ENCODE results near the gene LRBA.
A peak's percentile ranks its signal among the peaks of the same experiment; 100 is the strongest.

Gene LRBA

DNA sequence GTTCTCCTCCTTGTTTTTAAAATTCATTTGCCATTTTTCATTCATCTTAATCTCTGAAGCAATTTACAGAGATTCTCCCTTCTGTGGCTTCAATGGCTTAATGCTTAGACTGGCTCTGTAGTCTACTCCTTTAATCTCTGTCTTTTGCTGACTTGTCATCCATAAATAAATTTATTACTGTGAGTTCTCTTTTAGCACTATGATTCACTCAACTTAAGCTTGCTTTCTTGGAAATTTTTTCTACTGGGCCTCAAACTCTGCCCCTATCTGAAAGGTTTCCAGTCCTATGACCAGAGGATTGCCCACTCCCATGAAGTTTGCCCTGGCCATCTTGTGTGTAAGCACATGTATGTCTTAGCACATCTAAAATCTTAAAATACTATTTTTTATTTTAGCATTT lies 685.7 kb downstream of the LRBA start:
- FAIRE-seq = no peak
- DNase-seq (ENCODE audit: insufficient read length, low spot score) = no peak
- no peak for TF ChIP-seq POLR2AphosphoS5 (IDR thresholded peaks at IDR 0.05; ENCODE audit: low read depth, low read length)
- no peak for TF ChIP-seq TAF1 (IDR thresholded peaks at IDR 0.05; ENCODE audit: low read depth, low read length)
- no peak for TF ChIP-seq POLR2A (IDR thresholded peaks at IDR 0.05; ENCODE audit: low read depth, low read length)
- no peak for TF ChIP-seq PAX5 (IDR thresholded peaks at IDR 0.05; ENCODE audit: insufficient read depth, low read length, severe bottlenecking)
- TF ChIP-seq POU2F2 (IDR thresholded peaks at IDR 0.05; ENCODE audit: low read depth, low read length) = no peak
- TF ChIP-seq SPI1 (IDR thresholded peaks at IDR 0.05; ENCODE audit: low read depth, low read length) = no peak

- FAIRE-seq (no peak), DNase-seq (ENCODE audit: insufficient read length, low spot score) (no peak)
- TF ChIP-seq SPI1 (IDR thresholded peaks at IDR 0.05; ENCODE audit: low read depth, low read length) = no peak
- TF ChIP-seq PAX5 (IDR thresholded peaks at IDR 0.05; ENCODE audit: insufficient read depth, low read length, severe bottlenecking) = no peak
- TF ChIP-seq POU2F2 (IDR thresholded peaks at IDR 0.05; ENCODE audit: low read depth, low read length) = no peak
- no peak for TF ChIP-seq POLR2A (IDR thresholded peaks at IDR 0.05; ENCODE audit: low read depth, low read length)
- no peak for TF ChIP-seq TAF1 (IDR thresholded peaks at IDR 0.05; ENCODE audit: low read depth, low read length)
- TF ChIP-seq POLR2AphosphoS5 (IDR thresholded peaks at IDR 0.05; ENCODE audit: low read depth, low read length) = no peak
Measured at GRCh38 chr4:150328496-150328895, 686.6 kb downstream of the LRBA start.

DNA sequence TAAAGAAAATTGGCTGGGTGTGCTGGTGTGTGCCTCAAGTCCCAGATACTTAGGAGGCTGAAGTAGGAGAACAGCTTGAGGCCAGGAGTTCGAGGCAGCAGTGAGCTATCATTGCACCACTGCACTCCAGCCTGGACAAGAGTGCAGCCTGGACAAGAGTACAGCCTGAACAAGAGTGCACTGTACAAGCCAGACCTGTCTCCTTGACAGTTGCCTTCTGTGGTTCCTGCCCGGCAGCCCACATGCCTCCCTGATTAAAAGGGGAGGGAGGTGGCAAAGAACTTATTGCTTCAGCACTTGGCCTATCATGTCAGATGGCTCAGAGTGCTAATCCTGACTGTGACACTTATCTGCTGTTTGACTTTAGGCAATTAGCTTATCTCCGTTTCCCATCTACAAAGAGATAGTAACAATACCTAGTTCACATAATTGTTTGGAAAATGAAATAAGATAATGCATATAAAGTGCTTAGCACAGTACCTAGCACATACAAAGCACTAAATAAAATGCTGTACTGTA lies 687.8 kb downstream of the LRBA start:
- FAIRE-seq (peak; percentile 13), DNase-seq (ENCODE audit: insufficient read length, low spot score) (no peak)
- no peak for TF ChIP-seq POU2F2 (IDR thresholded peaks at IDR 0.05; ENCODE audit: low read depth, low read length)
- no peak for TF ChIP-seq POLR2AphosphoS5 (IDR thresholded peaks at IDR 0.05; ENCODE audit: low read depth, low read length)
- no peak for TF ChIP-seq TAF1 (IDR thresholded peaks at IDR 0.05; ENCODE audit: low read depth, low read length)
- TF ChIP-seq PAX5 (IDR thresholded peaks at IDR 0.05; ENCODE audit: insufficient read depth, low read length, severe bottlenecking) = no peak

DNA sequence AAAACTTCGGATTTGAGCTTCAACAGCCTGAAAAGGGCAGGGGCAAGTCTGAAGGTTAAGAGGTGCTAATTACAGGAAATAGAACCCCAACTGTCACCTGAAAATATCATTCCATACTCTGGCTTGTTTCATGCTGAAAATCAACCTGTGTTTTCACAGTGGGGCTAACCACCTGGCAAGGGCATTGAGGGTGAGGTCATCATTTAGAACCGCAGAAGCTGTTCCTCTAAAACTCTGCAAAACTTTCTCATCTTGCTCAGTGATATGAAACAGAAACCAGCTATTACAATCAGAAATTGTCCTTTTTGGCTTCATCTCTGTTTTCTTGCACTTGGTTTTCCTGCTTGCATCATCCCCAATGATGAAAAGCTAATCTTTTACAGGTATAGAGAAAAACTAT lies 689.2 kb downstream of the LRBA start:
- DNase-seq (ENCODE audit: insufficient read length, low spot score) = no peak
- TF ChIP-seq PAX5 (IDR thresholded peaks at IDR 0.05; ENCODE audit: insufficient read depth, low read length, severe bottlenecking) = no peak
- peak; percentile 21; the same call in 1 of the 2 replicates for TF ChIP-seq SPI1 (IDR thresholded peaks at IDR 0.05; ENCODE audit: low read depth, low read length)
- peak; percentile 65 for FAIRE-seq

- TF ChIP-seq PAX5 (IDR thresholded peaks at IDR 0.05; ENCODE audit: insufficient read depth, low read length, severe bottlenecking) = no peak
- TF ChIP-seq POU2F2 (IDR thresholded peaks at IDR 0.05; ENCODE audit: low read depth, low read length) = no peak
- TF ChIP-seq POLR2AphosphoS5 (IDR thresholded peaks at IDR 0.05; ENCODE audit: low read depth, low read length) = no peak
- TF ChIP-seq POLR2A (IDR thresholded peaks at IDR 0.05; ENCODE audit: low read depth, low read length) = no peak
- no peak for TF ChIP-seq TAF1 (IDR thresholded peaks at IDR 0.05; ENCODE audit: low read depth, low read length)
- no peak for TF ChIP-seq SPI1 (IDR thresholded peaks at IDR 0.05; ENCODE audit: low read depth, low read length)
- DNase-seq (ENCODE audit: insufficient read length, low spot score) = no peak
- no peak for FAIRE-seq
Measured at GRCh38 chr4:150323406-150324325, 691.4 kb downstream of the LRBA start.

DNA sequence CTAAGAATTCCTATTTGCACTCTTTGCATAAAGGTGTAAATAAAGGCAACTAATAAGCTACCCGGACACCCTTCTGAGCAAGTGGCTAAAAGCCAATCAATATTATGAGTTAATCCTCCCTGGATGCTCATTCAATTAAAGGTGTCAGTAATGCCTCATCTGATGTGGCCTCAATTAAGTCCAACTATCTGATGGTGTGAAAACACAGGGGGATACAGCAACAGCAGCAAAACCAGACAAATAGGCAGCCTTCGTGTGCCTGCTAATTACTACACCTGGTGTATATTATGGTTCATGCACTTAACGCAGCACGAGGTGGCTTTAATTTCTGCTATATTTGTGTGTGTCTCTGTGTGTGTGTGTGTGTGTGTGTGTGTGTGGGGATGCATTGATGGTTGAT lies 692.4 kb downstream of the LRBA start:
- DNase-seq (ENCODE audit: insufficient read length, low spot score) = no peak
- no peak for TF ChIP-seq POU2F2 (IDR thresholded peaks at IDR 0.05; ENCODE audit: low read depth, low read length)
- no peak for TF ChIP-seq TAF1 (IDR thresholded peaks at IDR 0.05; ENCODE audit: low read depth, low read length)

GRCh38 chr4:150321113-150321512 lies 694.0 kb downstream of the LRBA start:
- FAIRE-seq = peak; percentile 23
- no peak for TF ChIP-seq TAF1 (IDR thresholded peaks at IDR 0.05; ENCODE audit: low read depth, low read length)
- no peak for DNase-seq (ENCODE audit: insufficient read length, low spot score)

More for the DNA sequence above, 692.4 kb downstream of the LRBA start:
- no peak for FAIRE-seq

- FAIRE-seq (no peak), DNase-seq (ENCODE audit: insufficient read length, low spot score) (no peak)
- TF ChIP-seq POU2F2 (IDR thresholded peaks at IDR 0.05; ENCODE audit: low read depth, low read length) (no peak), POLR2A (IDR thresholded peaks at IDR 0.05; ENCODE audit: low read depth, low read length) (no peak), SPI1 (IDR thresholded peaks at IDR 0.05; ENCODE audit: low read depth, low read length) (no peak), TAF1 (IDR thresholded peaks at IDR 0.05; ENCODE audit: low read depth, low read length) (no peak), PAX5 (IDR thresholded peaks at IDR 0.05; ENCODE audit: insufficient read depth, low read length, severe bottlenecking) (no peak), POLR2AphosphoS5 (IDR thresholded peaks at IDR 0.05; ENCODE audit: low read depth, low read length) (no peak)
Measured at GRCh38 chr4:150318971-150319370, 696.1 kb downstream of the LRBA start.

- FAIRE-seq (no peak), DNase-seq (ENCODE audit: insufficient read length, low spot score) (no peak)
- no peak for TF ChIP-seq PAX5 (IDR thresholded peaks at IDR 0.05; ENCODE audit: insufficient read depth, low read length, severe bottlenecking)
- TF ChIP-seq SPI1 (IDR thresholded peaks at IDR 0.05; ENCODE audit: low read depth, low read length) = no peak
- TF ChIP-seq POU2F2 (IDR thresholded peaks at IDR 0.05; ENCODE audit: low read depth, low read length) = no peak
- TF ChIP-seq POLR2AphosphoS5 (IDR thresholded peaks at IDR 0.05; ENCODE audit: low read depth, low read length) = no peak
- TF ChIP-seq TAF1 (IDR thresholded peaks at IDR 0.05; ENCODE audit: low read depth, low read length) = no peak
- TF ChIP-seq POLR2A (IDR thresholded peaks at IDR 0.05; ENCODE audit: low read depth, low read length) = no peak
Measured at GRCh38 chr4:150318527-150318926, 696.6 kb downstream of the LRBA start.

Data from GM12891 (cell line).